Measurements from ENCODE around the gene FRMPD2.

The FRMPD2 gene

GRCh38 chr10:48240196-48240595 lies 34.3 kb downstream of the FRMPD2 start:
- H3K4ac ChIP-seq (ENCODE audit: low read depth, low read length) = no peak overlapping the region
- H2BK12ac ChIP-seq (ENCODE audit: low read length) = no peak overlapping the region
- H2BK120ac ChIP-seq (ENCODE audit: insufficient read depth, low read length, poor library complexity) = no peak overlapping the region
- no peaks in the 10 kb centered on the region for H3K9me3 ChIP-seq (ENCODE audit: insufficient read depth, low read depth, low read length)
- no peak overlapping the region for H3K4me3 ChIP-seq (ENCODE audit: low read depth, low read length)
- no peak overlapping the region for H2AK5ac ChIP-seq (ENCODE audit: low read length)
- no peak overlapping the region for H2AFZ ChIP-seq (ENCODE audit: insufficient read depth, low read length, poor library complexity)
- no peak overlapping the region for H3K14ac ChIP-seq (ENCODE audit: low read length)
- H3K4me1 ChIP-seq (ENCODE audit: control insufficient read depth in 1 of 2, insufficient read depth in 2 of 2, low read length in 2 of 2) = peaks cover 0 to 8% of the 10 kb centered on the region in 2 experiments
- no peak overlapping the region for H4K12ac ChIP-seq (ENCODE audit: low read depth, low read length)
- no peaks in the 10 kb centered on the region for H3K79me2 ChIP-seq (ENCODE audit: control insufficient read depth, insufficient read depth, low read length, poor library complexity)
- H3K79me1 ChIP-seq (ENCODE audit: low read length) = peaks cover 2% of the 10 kb centered on the region
- H2BK5ac ChIP-seq (ENCODE audit: low read depth, low read length, poor library complexity) = no peak overlapping the region
- H4K8ac ChIP-seq (ENCODE audit: low read depth, low read length) = no peak overlapping the region
- no peak overlapping the region for H3K27ac ChIP-seq (ENCODE audit: low read depth, low read length)
- H3K9ac ChIP-seq (ENCODE audit: low read length) = no peak overlapping the region
- no peaks in the 10 kb centered on the region for H3K27me3 ChIP-seq (ENCODE audit: insufficient read depth, low read length)
- H3K36me3 ChIP-seq (ENCODE audit: control insufficient read depth in 1 of 2, insufficient read depth in 2 of 2, low read length in 2 of 2) = no peaks in the 10 kb centered on the region
- no peak overlapping the region for H3K18ac ChIP-seq (ENCODE audit: low read length)
- no CpG with 5 or more reads among the region's 7 CpGs for WGBS (ENCODE audit: extremely low coverage, insufficient coverage, insufficient read length)
- no peak overlapping the region for H3K4me2 ChIP-seq (ENCODE audit: low read length)
- H3K23ac ChIP-seq (ENCODE audit: low read length) = no peak overlapping the region
- H4K91ac ChIP-seq (ENCODE audit: low read depth, low read length) = no peak overlapping the region
- DNase-seq = no peak

DNA sequence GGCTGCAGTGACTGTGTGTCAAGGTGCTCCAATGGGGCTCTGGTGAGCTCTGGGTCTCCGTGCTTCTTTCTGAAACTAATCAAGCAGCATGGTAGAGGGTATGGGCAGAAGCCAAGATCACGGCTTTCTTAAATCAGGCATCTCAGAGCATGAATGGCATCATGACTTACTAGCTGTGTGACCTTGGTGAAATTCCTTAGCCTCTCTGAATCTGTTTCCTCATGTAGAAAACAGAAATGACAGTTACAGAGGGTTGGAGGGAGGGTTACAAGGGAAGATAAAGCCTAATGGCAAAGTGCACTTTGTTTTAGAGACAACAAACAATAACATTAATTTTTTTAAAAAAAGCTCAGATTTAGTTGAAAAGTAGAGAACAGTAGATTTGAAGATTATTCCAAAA lies 34.9 kb downstream of the FRMPD2 start:
- no peaks in the 10 kb centered on the region for H3K27me3 ChIP-seq (ENCODE audit: insufficient read depth, low read length)
- no peaks in the 10 kb centered on the region for H3K79me2 ChIP-seq (ENCODE audit: control insufficient read depth, insufficient read depth, low read length, poor library complexity)
- H2AK5ac ChIP-seq (ENCODE audit: low read length) = no peak overlapping the region
- no peak overlapping the region for H2BK12ac ChIP-seq (ENCODE audit: low read length)
- H2AFZ ChIP-seq (ENCODE audit: insufficient read depth, low read length, poor library complexity) = no peak overlapping the region
- no peaks in the 10 kb centered on the region for H3K36me3 ChIP-seq (ENCODE audit: control insufficient read depth in 1 of 2, insufficient read depth in 2 of 2, low read length in 2 of 2)
- H3K14ac ChIP-seq (ENCODE audit: low read length) = no peak overlapping the region
- no peak overlapping the region for H4K12ac ChIP-seq (ENCODE audit: low read depth, low read length)
- no peaks in the 10 kb centered on the region for H3K9me3 ChIP-seq (ENCODE audit: insufficient read depth, low read depth, low read length)
- H3K79me1 ChIP-seq (ENCODE audit: low read length) = peaks cover 2% of the 10 kb centered on the region
- H4K8ac ChIP-seq (ENCODE audit: low read depth, low read length) = no peak overlapping the region
- H3K23ac ChIP-seq (ENCODE audit: low read length) = no peak overlapping the region
- H3K27ac ChIP-seq (ENCODE audit: low read depth, low read length) = no peak overlapping the region
- no peak overlapping the region for H2BK5ac ChIP-seq (ENCODE audit: low read depth, low read length, poor library complexity)
- H4K91ac ChIP-seq (ENCODE audit: low read depth, low read length) = no peak overlapping the region
- no peak overlapping the region for H3K4me2 ChIP-seq (ENCODE audit: low read length)
- no CpG with 5 or more reads among the region's 2 CpGs for WGBS (ENCODE audit: extremely low coverage, insufficient coverage, insufficient read length)
- peaks cover 0 to 8% of the 10 kb centered on the region in 2 experiments for H3K4me1 ChIP-seq (ENCODE audit: control insufficient read depth in 1 of 2, insufficient read depth in 2 of 2, low read length in 2 of 2)
- H3K9ac ChIP-seq (ENCODE audit: low read length) = no peak overlapping the region
- H3K18ac ChIP-seq (ENCODE audit: low read length) = no peak overlapping the region
- H3K4me3 ChIP-seq (ENCODE audit: low read depth, low read length) = no peak overlapping the region
- no peak overlapping the region for H3K4ac ChIP-seq (ENCODE audit: low read depth, low read length)
- no peak overlapping the region for H2BK120ac ChIP-seq (ENCODE audit: insufficient read depth, low read length, poor library complexity)
- DNase-seq = no peak

GRCh38 chr10:48238826-48239520 lies 35.5 kb downstream of the FRMPD2 start:
- H3K9ac ChIP-seq (ENCODE audit: low read length) = no peak overlapping the region
- H3K23ac ChIP-seq (ENCODE audit: low read length) = no peak overlapping the region
- H2BK5ac ChIP-seq (ENCODE audit: low read depth, low read length, poor library complexity) = no peak overlapping the region
- no peak overlapping the region for H3K4me2 ChIP-seq (ENCODE audit: low read length)
- peaks cover 0 to 8% of the 10 kb centered on the region in 2 experiments for H3K4me1 ChIP-seq (ENCODE audit: control insufficient read depth in 1 of 2, insufficient read depth in 2 of 2, low read length in 2 of 2)
- H4K12ac ChIP-seq (ENCODE audit: low read depth, low read length) = no peak overlapping the region
- no peak overlapping the region for H3K4ac ChIP-seq (ENCODE audit: low read depth, low read length)
- H3K4me3 ChIP-seq (ENCODE audit: low read depth, low read length) = no peak overlapping the region
- H3K14ac ChIP-seq (ENCODE audit: low read length) = no peak overlapping the region
- no peak overlapping the region for H3K18ac ChIP-seq (ENCODE audit: low read length)
- H2AK5ac ChIP-seq (ENCODE audit: low read length) = no peak overlapping the region
- no peaks in the 10 kb centered on the region for H3K9me3 ChIP-seq (ENCODE audit: insufficient read depth, low read depth, low read length)
- H3K27me3 ChIP-seq (ENCODE audit: insufficient read depth, low read length) = no peaks in the 10 kb centered on the region
- no peak overlapping the region for H2AFZ ChIP-seq (ENCODE audit: insufficient read depth, low read length, poor library complexity)
- no peaks in the 10 kb centered on the region for H3K79me2 ChIP-seq (ENCODE audit: control insufficient read depth, insufficient read depth, low read length, poor library complexity)
- DNase-seq = no peak
- no CpG with 5 or more reads among the region's 9 CpGs for WGBS (ENCODE audit: extremely low coverage, insufficient coverage, insufficient read length)
- no peak overlapping the region for H4K8ac ChIP-seq (ENCODE audit: low read depth, low read length)
- no peak overlapping the region for H4K91ac ChIP-seq (ENCODE audit: low read depth, low read length)
- H3K27ac ChIP-seq (ENCODE audit: low read depth, low read length) = no peak overlapping the region
- H3K79me1 ChIP-seq (ENCODE audit: low read length) = peaks cover 2% of the 10 kb centered on the region
- no peaks in the 10 kb centered on the region for H3K36me3 ChIP-seq (ENCODE audit: control insufficient read depth in 1 of 2, insufficient read depth in 2 of 2, low read length in 2 of 2)
- H2BK120ac ChIP-seq (ENCODE audit: insufficient read depth, low read length, poor library complexity) = no peak overlapping the region
- no peak overlapping the region for H2BK12ac ChIP-seq (ENCODE audit: low read length)

GRCh38 chr10:48237259-48238250 lies 36.9 kb downstream of the FRMPD2 start:
- no CpG with 5 or more reads among the region's 16 CpGs for WGBS (ENCODE audit: extremely low coverage, insufficient coverage, insufficient read length)
- H4K8ac ChIP-seq (ENCODE audit: low read depth, low read length) = no peak overlapping the region
- H3K18ac ChIP-seq (ENCODE audit: low read length) = no peak overlapping the region
- H2BK5ac ChIP-seq (ENCODE audit: low read depth, low read length, poor library complexity) = no peak overlapping the region
- no peaks in the 10 kb centered on the region for H3K9me3 ChIP-seq (ENCODE audit: insufficient read depth, low read depth, low read length)
- H2BK12ac ChIP-seq (ENCODE audit: low read length) = no peak overlapping the region
- H2BK120ac ChIP-seq (ENCODE audit: insufficient read depth, low read length, poor library complexity) = no peak overlapping the region
- no peak overlapping the region for H3K4me2 ChIP-seq (ENCODE audit: low read length)
- H3K36me3 ChIP-seq (ENCODE audit: control insufficient read depth in 1 of 2, insufficient read depth in 2 of 2, low read length in 2 of 2) = no peaks in the 10 kb centered on the region
- no peak for DNase-seq
- no peak overlapping the region for H2AFZ ChIP-seq (ENCODE audit: insufficient read depth, low read length, poor library complexity)
- no peak overlapping the region for H3K4me3 ChIP-seq (ENCODE audit: low read depth, low read length)
- no peaks in the 10 kb centered on the region for H3K27me3 ChIP-seq (ENCODE audit: insufficient read depth, low read length)
- H3K4me1 ChIP-seq (ENCODE audit: control insufficient read depth in 1 of 2, insufficient read depth in 2 of 2, low read length in 2 of 2) = peaks cover 0 to 8% of the 10 kb centered on the region in 2 experiments
- H3K79me1 ChIP-seq (ENCODE audit: low read length) = peaks cover 2% of the 10 kb centered on the region
- H3K9ac ChIP-seq (ENCODE audit: low read length) = no peak overlapping the region
- H3K27ac ChIP-seq (ENCODE audit: low read depth, low read length) = no peak overlapping the region
- no peaks in the 10 kb centered on the region for H3K79me2 ChIP-seq (ENCODE audit: control insufficient read depth, insufficient read depth, low read length, poor library complexity)
- no peak overlapping the region for H2AK5ac ChIP-seq (ENCODE audit: low read length)
- H3K23ac ChIP-seq (ENCODE audit: low read length) = no peak overlapping the region
- no peak overlapping the region for H4K91ac ChIP-seq (ENCODE audit: low read depth, low read length)
- H3K4ac ChIP-seq (ENCODE audit: low read depth, low read length) = no peak overlapping the region
- H4K12ac ChIP-seq (ENCODE audit: low read depth, low read length) = no peak overlapping the region
- no peak overlapping the region for H3K14ac ChIP-seq (ENCODE audit: low read length)

Data from trophoblast cell (in vitro differentiated cells and primary cell).